H1 (cell line): ENCODE data around the gene NT5M. TPM values are rescaled to one million over a fixed set of nuclear protein-coding genes. Genes with fewer than 3 reads are reported as not detected.

Source experiments
- CTCF ChIA-PET: fragments of 300-600 bp; sonication (Branson Sonifier 250); formaldehyde crosslinking; loops from one replicate; lab custom pipeline; 2021; ENCODE audit not compliant: partially characterized antibody; lab: Charles Lee
- POLR2A ChIA-PET: fragments of 300-600 bp; sonication (Branson Sonifier 250); formaldehyde crosslinking; loops from one replicate; lab custom pipeline; 2021; ENCODE audit warnings: inconsistent platforms; ENCODE audit not compliant: partially characterized antibody; lab: Charles Lee
- DNase-seq, 2 experiments: peaks; one replicate each; pipeline versions ENCODE4 v3.0.0 to v3.0.0-alpha.2; 2010 to 2022; ENCODE audit warnings: low spot score in 2 of 2, low read depth in 1 of 2, mixed read lengths in 1 of 2
- FAIRE-seq: peaks from 2 replicates; lab custom pipeline; 2011; peaks lifted over from hg19 to GRCh38; lab: Jason Lieb, UNC
- H2AFZ ChIP-seq: 2 replicates; pipeline ENCODE4 v1.8.1; 2012; ENCODE audit warnings: low read length, inconsistent platforms
- H2AK5ac ChIP-seq: 2 replicates; pipeline ENCODE4 v1.6.1; 2013; ENCODE audit warnings: low read depth, low read length
- H2BK120ac ChIP-seq: replicated peaks from 2 replicates; pipeline ENCODE3; 2013; ENCODE audit warnings: low read depth, low read length, inconsistent platforms
- H2BK12ac ChIP-seq: 2 replicates; pipeline ENCODE4 v1.6.1; 2013; ENCODE audit warnings: low read depth, low read length
- H2BK15ac ChIP-seq: 2 replicates; pipeline ENCODE4 v1.6.1; 2013; ENCODE audit warnings: low read length
- H2BK20ac ChIP-seq: 2 replicates; pipeline ENCODE4 v1.6.1; 2013; ENCODE audit warnings: low read length
- H2BK5ac ChIP-seq: 2 replicates; pipeline ENCODE4 v1.6.1; 2013; ENCODE audit warnings: low read depth, low read length
- H3K14ac ChIP-seq: 2 replicates; pipeline ENCODE4 v1.6.1; 2013; ENCODE audit warnings: inconsistent platforms; ENCODE audit not compliant: insufficient read length
- H3K18ac ChIP-seq: 2 replicates; pipeline ENCODE4 v1.6.1; 2013; ENCODE audit warnings: low read length; ENCODE audit errors: extremely low read depth
- H3K23ac ChIP-seq: 2 replicates; pipeline ENCODE4 v1.6.1; 2013; ENCODE audit warnings: inconsistent platforms; ENCODE audit not compliant: insufficient read length
- H3K23me2 ChIP-seq: 2 replicates; pipeline ENCODE4 v1.6.1; 2013; ENCODE audit warnings: low read depth, low read length
- H3K27ac ChIP-seq: 2 replicates; pipeline ENCODE4 v1.6.1; 2011; ENCODE audit warnings: low read depth, low read length, inconsistent platforms
- H3K27me3 ChIP-seq, 4 experiments: replicated peaks in 1 of 4; 1 replicate in 1 of 4; 2 replicates in 3 of 4; pipeline versions ENCODE4 v1.6.1 to v1.8.1; 2011 to 2013; ENCODE audit warnings: low read length in 3 of 4, mild to moderate bottlenecking in 3 of 4, inconsistent platforms in 2 of 4, mixed read lengths in 2 of 4, moderate library complexity in 1 of 4; ENCODE audit not compliant: control insufficient read depth in 3 of 4, insufficient read depth in 3 of 4; ENCODE audit errors: extremely low read depth in 1 of 4
- H3K36me3 ChIP-seq, 4 experiments: 2 replicates each; pipeline versions ENCODE4 v1.6.1 to v1.8.1; 2011 to 2013; ENCODE audit warnings: mild to moderate bottlenecking in 4 of 4, low read length in 3 of 4, moderate library complexity in 2 of 4, control low read depth in 1 of 4, inconsistent platforms in 1 of 4; ENCODE audit not compliant: insufficient read depth in 4 of 4, control insufficient read depth in 2 of 4
- H3K4ac ChIP-seq: replicated peaks from 2 replicates; pipeline ENCODE3; 2013; ENCODE audit warnings: low read length, low read depth, mixed read lengths, inconsistent platforms; ENCODE audit not compliant: insufficient read length
- H3K4me1 ChIP-seq, 4 experiments: replicated peaks in 1 of 4; 1 replicate in 1 of 4; 2 replicates in 3 of 4; pipeline versions ENCODE4 v1.6.1 to v1.8.1; 2011 to 2013; ENCODE audit warnings: low read length in 3 of 4, inconsistent platforms in 2 of 4, mixed read lengths in 1 of 4; ENCODE audit not compliant: insufficient read depth in 4 of 4, control insufficient read depth in 3 of 4
- H3K4me2 ChIP-seq, 2 experiments: 2 replicates each; pipeline versions ENCODE4 v1.6.1 to v1.8.1; 2011 to 2013; ENCODE audit warnings: low read depth in 2 of 2, low read length in 2 of 2, control low read depth in 1 of 2, inconsistent platforms in 1 of 2, mild to moderate bottlenecking in 1 of 2; ENCODE audit not compliant: insufficient read depth in 1 of 2
- H3K4me3 ChIP-seq, 4 experiments: fragments of 200-600, 300-600 bp in 1 of 4; sonication (generic), shearing (Covaris generic), sonication (Bioruptor Twin) in 1 of 4; 2 replicates each; pipeline versions ENCODE4 v1.5.1 to v1.8.1; 2011 to 2016; ENCODE audit warnings: low read length in 4 of 4, low read depth in 3 of 4, control low read depth in 2 of 4, inconsistent platforms in 2 of 4, mild to moderate bottlenecking in 2 of 4, mixed read lengths in 1 of 4, moderate library complexity in 1 of 4; ENCODE audit not compliant: insufficient read depth in 2 of 4; ENCODE audit errors: extremely low read depth in 1 of 4
- H3K56ac ChIP-seq: replicated peaks from 2 replicates; pipeline ENCODE3; 2013; ENCODE audit warnings: low read depth, mild to moderate bottlenecking, mixed read lengths, low read length, inconsistent platforms; ENCODE audit not compliant: insufficient read length
- H3K79me1 ChIP-seq: 2 replicates; pipeline ENCODE4 v1.6.1; 2013; ENCODE audit warnings: low read depth, low read length, control low read depth
- H3K79me2 ChIP-seq, 2 experiments: 2 replicates each; pipeline versions ENCODE4 v1.6.1 to v1.8.1; 2012 to 2013; ENCODE audit warnings: low read length in 2 of 2, mild to moderate bottlenecking in 2 of 2, inconsistent platforms in 1 of 2; ENCODE audit not compliant: insufficient read depth in 2 of 2, control insufficient read depth in 1 of 2
- H3K9ac ChIP-seq, 4 experiments: replicated peaks in 1 of 4; 1 replicate in 1 of 4; 2 replicates in 3 of 4; pipeline versions ENCODE4 v1.6.1 to v1.8.1; 2011 to 2013; ENCODE audit warnings: low read depth in 3 of 4, low read length in 3 of 4, control low read depth in 2 of 4, mild to moderate bottlenecking in 2 of 4, moderate library complexity in 2 of 4, inconsistent platforms in 1 of 4; ENCODE audit errors: extremely low read depth in 1 of 4
- H3K9me3 ChIP-seq, 2 experiments: 2 replicates each; pipeline versions ENCODE4 v1.6.1 to v1.8.1; 2012 to 2013; ENCODE audit warnings: mild to moderate bottlenecking in 2 of 2, moderate library complexity in 2 of 2, control low read depth in 1 of 2, inconsistent platforms in 1 of 2, low read depth in 1 of 2, low read length in 1 of 2, mixed read lengths in 1 of 2; ENCODE audit not compliant: insufficient read depth in 2 of 2
- H4K20me1 ChIP-seq, 2 experiments: replicated peaks in 1 of 2; 2 replicates each; pipeline versions ENCODE3 to v1.8.1; 2011 to 2013; ENCODE audit warnings: inconsistent platforms in 2 of 2, low read length in 2 of 2, mild to moderate bottlenecking in 1 of 2; ENCODE audit not compliant: insufficient read depth in 2 of 2, control insufficient read depth in 1 of 2
- H4K5ac ChIP-seq: 2 replicates; pipeline ENCODE4 v1.6.1; 2013; ENCODE audit warnings: low read length, low read depth, mixed read lengths, inconsistent platforms; ENCODE audit not compliant: insufficient read length
- H4K8ac ChIP-seq: 2 replicates; pipeline ENCODE4 v1.8.0; 2013; ENCODE audit warnings: mild to moderate bottlenecking, moderate library complexity, low read length, inconsistent platforms; ENCODE audit not compliant: insufficient read depth; ENCODE audit errors: extremely low read depth
- H4K91ac ChIP-seq: replicated peaks from 2 replicates; pipeline ENCODE3; 2013; ENCODE audit warnings: low read length, mixed read lengths, inconsistent platforms; ENCODE audit not compliant: insufficient read length
- ASH2L ChIP-seq: fragments of 200-600, 300-600 bp; sonication (generic); IDR thresholded peaks from one replicate; pipeline ENCODE4 v1.7.1; 2017; ENCODE audit warnings: low read length
- CHD1 ChIP-seq: IDR thresholded peaks from 2 replicates; pipeline ENCODE4 v1.6.1; 2012; ENCODE audit warnings: low read depth, low read length, improper control_type of control experiment
- POU5F1 ChIP-seq: IDR thresholded peaks from 2 replicates; pipeline ENCODE4 v1.6.1; 2011; ENCODE audit warnings: low read depth, mild to moderate bottlenecking, low read length, moderate library complexity
- WGBS, 2 experiments: shearing (Covaris generic) in 1 of 2; methylation state at CpG; one replicate each; pipeline versions ENCODE4 v1.1.6 to v1.1.7; 2013 to 2015; ENCODE audit warnings: low lambda C conversion rate in 2 of 2, mixed read lengths in 2 of 2, inconsistent platforms in 1 of 2, low coverage in 1 of 2, missing lambda C conversion rate in 1 of 2; ENCODE audit not compliant: insufficient replicate concordance in 2 of 2, insufficient coverage in 1 of 2, insufficient read length in 1 of 2; ENCODE audit errors: extremely low coverage in 1 of 2, missing lambda C conversion rate in 1 of 2; 5-methylcytosine and 5-hydroxymethylcytosine counted together
- polyA plus RNA-seq, 7 experiments: library from polyadenylated mRNA; depleted of rRNA in 3 of 7; stranded (reverse) in 5 of 7; unstranded in 2 of 7; fragments of >200 nt in 5 of 7; fragments of 200-250 nt in 2 of 7; gene quantifications; 1 replicate in 5 of 7; 2 replicates in 1 of 7; 4 replicates in 1 of 7; pipeline versions ENCODE4 v1.2.1 to v1.2.3, GENCODE V29; 2011 to 2013; ENCODE audit warnings: missing spikeins in 2 of 7, mixed read lengths in 2 of 7
- total RNA-seq: library from RNA; stranded (reverse); fragmentation: NEBNext Ultra II Directional; extraction: Animal tissue kit (Norgen Biotek cat#: 25700); gene quantifications from 2 replicates; pipeline ENCODE4 v1.2.1, GENCODE V29; 2021
- TF ChIP-seq, protein P1 (sequence below), 3 experiments: IDR thresholded peaks; 1 replicate in 2 of 3; 2 replicates in 1 of 3; pipeline versions ENCODE4 v1.5.1 to v1.6.1; 2011; ENCODE audit warnings: low read length in 3 of 3, mild to moderate bottlenecking in 3 of 3, inconsistent platforms in 2 of 3, low read depth in 1 of 3, moderate library complexity in 1 of 3; ENCODE audit not compliant: insufficient read depth in 1 of 3; ENCODE audit errors: control extremely low read depth in 1 of 3

NT5M gene
- total and polyA plus RNA-seq, 2 of the 8 experiments (the other 6 are each of a cell fraction or from before 2014, with no cell fraction given): 7.6 to 18.2 TPM

DNA sequence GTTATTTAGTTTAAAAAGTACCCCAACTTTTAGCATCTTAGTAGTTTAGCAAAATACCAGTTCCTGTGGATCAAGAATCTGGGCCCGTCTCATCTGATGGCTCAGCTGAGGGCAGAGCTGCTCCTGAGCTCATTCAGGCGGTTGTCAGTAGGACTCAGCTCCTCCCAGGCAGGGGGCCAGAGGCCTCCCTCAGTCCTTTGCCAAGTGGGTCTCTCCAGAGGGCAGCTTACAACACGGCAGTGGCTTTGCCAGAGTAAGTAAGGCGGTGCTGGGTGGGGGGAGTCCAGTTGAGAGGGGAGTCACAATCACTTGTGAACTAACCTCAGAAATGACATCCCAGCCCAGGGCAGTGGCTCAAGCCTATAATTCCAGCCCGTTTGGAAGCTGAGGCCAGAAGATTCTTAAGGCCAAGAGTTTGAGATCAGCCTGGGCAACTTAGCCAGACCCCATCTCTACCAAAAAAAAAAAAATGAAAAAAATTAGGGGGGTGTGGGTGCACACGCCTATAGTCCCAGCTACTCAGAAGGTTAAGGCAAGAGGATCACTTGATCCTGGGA lies 92.2 kb downstream of the NT5M start:
- H4K91ac ChIP-seq: no peak overlapping the region
- H2BK5ac ChIP-seq: no peak overlapping the region
- CTCF ChIA-PET: interaction anchor here (0.6 to 3.5 kb wide), 6 partner anchors 8 to 1346 kb away, joined by 3 to 15 read pairs (median 4); no protein-coding TSS in a partner anchor
- no peak overlapping the region for H2AK5ac ChIP-seq
- no peak overlapping the region for H3K14ac ChIP-seq
- no peak overlapping the region for H2BK120ac ChIP-seq
- no peak overlapping the region for H2BK15ac ChIP-seq
- no peaks in the 10 kb centered on the region for H3K79me2 ChIP-seq
- no peaks in the 10 kb centered on the region for H3K9me3 ChIP-seq
- H2BK20ac ChIP-seq: no peak overlapping the region
- H3K4me1 ChIP-seq: no peaks in the 10 kb centered on the region
- FAIRE-seq (no peak), DNase-seq (no peak)
- POLR2A ChIA-PET: no interaction called here
- H3K4me3 ChIP-seq: no peak overlapping the region
- H4K20me1 ChIP-seq: no peaks in the 10 kb centered on the region
- no peak overlapping the region for H4K8ac ChIP-seq
- TF ChIP-seq, protein P1, sequence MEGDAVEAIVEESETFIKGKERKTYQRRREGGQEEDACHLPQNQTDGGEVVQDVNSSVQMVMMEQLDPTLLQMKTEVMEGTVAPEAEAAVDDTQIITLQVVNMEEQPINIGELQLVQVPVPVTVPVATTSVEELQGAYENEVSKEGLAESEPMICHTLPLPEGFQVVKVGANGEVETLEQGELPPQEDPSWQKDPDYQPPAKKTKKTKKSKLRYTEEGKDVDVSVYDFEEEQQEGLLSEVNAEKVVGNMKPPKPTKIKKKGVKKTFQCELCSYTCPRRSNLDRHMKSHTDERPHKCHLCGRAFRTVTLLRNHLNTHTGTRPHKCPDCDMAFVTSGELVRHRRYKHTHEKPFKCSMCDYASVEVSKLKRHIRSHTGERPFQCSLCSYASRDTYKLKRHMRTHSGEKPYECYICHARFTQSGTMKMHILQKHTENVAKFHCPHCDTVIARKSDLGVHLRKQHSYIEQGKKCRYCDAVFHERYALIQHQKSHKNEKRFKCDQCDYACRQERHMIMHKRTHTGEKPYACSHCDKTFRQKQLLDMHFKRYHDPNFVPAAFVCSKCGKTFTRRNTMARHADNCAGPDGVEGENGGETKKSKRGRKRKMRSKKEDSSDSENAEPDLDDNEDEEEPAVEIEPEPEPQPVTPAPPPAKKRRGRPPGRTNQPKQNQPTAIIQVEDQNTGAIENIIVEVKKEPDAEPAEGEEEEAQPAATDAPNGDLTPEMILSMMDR (IDR thresholded peaks at IDR 0.05; ENCODE audit: control extremely low read depth in 1 of 3, insufficient read depth in 1 of 3, low read depth in 1 of 3, low read length in 3 of 3): no peak
- TF ChIP-seq POU5F1 (no peak), CHD1 (no peak), ASH2L (no peak)
- H3K4me2 ChIP-seq: no peak overlapping the region
- H3K79me1 ChIP-seq: no peaks in the 10 kb centered on the region
- no peak overlapping the region for H3K27ac ChIP-seq
- no peak overlapping the region for H3K23ac ChIP-seq
- H3K9ac ChIP-seq: no peak overlapping the region
- H2AFZ ChIP-seq: no peak overlapping the region
- 87% methylated on average over 6 of the region's 6 CpGs; no CpG with 5 or more reads in 1 of the 2 experiments for WGBS, 2 experiments
- H4K5ac ChIP-seq: no peak overlapping the region
- H3K23me2 ChIP-seq: no peaks in the 10 kb centered on the region
- no peaks in the 10 kb centered on the region; a peak in 1 of 7 replicates for H3K27me3 ChIP-seq
- no peaks in the 10 kb centered on the region for H3K36me3 ChIP-seq
- H2BK12ac ChIP-seq: no peak overlapping the region
- H3K18ac ChIP-seq: no peak overlapping the region
- no peak overlapping the region for H3K4ac ChIP-seq
- H3K56ac ChIP-seq: no peak overlapping the region
